Brain microvascular endothelial cell (primary cell): Measurements from ENCODE around the gene FAM114A1.
"Not testable (repeated sequence)": the region's sequence is repeated elsewhere in the genome, so short reads cannot be mapped to it uniquely, and the experiment has no call there.

ENCODE experiments used
- DNase-seq: peaks from one replicate; pipeline ENCODE4 v3.0.0-alpha.2; 2020
- H3K27ac ChIP-seq: fragments of 250-450 bp; sonication (Bioruptor Pico); 2 replicates; pipeline ENCODE4 v1.5.1; 2020; ENCODE audit warnings: mild to moderate bottlenecking, moderate library complexity
- H3K27me3 ChIP-seq: fragments of 250-450 bp; sonication (Bioruptor Pico); replicated peaks from 2 replicates; pipeline ENCODE4 v1.5.1; 2020; ENCODE audit warnings: mild to moderate bottlenecking
- H3K36me3 ChIP-seq: fragments of 250-450 bp; sonication (Bioruptor Pico); replicated peaks from 2 replicates; pipeline ENCODE4 v1.5.1; 2020; ENCODE audit warnings: mild to moderate bottlenecking
- H3K4me3 ChIP-seq: 2 replicates; pipeline ENCODE4 v1.5.1; 2011; ENCODE audit warnings: low read depth, mild to moderate bottlenecking, control low read depth, low read length, moderate library complexity
- CTCF ChIP-seq: IDR thresholded peaks from 2 replicates; pipeline ENCODE4 v1.5.1; 2011; ENCODE audit warnings: low read depth, mild to moderate bottlenecking, moderate library complexity, low read length, control low read depth, inconsistent platforms; ENCODE audit errors: missing control alignments
- in situ Hi-C: cut with HindIII; loops from 2 replicates; pipeline ENCODE4 v1.10.0; 2017; ENCODE audit warnings: low sequenced_read_pairs, low pct_ligation_motif_present

The FAM114A1 gene

DNA sequence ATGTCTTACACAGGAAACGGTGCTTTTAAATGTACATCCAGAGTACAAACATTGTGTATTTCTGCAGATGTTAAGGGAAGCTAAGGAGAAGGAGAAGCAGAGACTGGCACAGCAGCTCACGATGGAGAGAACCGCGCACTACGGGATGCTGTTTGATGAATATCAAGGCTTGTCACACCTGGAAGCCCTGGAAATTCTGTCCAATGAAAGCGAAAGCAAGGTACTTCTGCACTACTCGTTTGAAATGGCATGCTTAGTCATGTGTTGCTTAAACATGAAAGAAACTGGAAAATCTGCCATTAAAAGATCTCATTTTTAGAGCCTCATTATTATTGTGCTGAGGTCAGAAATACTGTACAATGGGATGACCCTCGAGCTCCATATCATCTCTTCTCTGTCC, 47.2 kb downstream of the FAM114A1 start:
- DNase-seq, result no peak
- no peaks in the 10 kb centered on the region for H3K27me3 ChIP-seq
- H3K27ac ChIP-seq, result no peak overlapping the region
- peaks cover 86% of the 10 kb centered on the region for H3K36me3 ChIP-seq
- no peak for TF ChIP-seq CTCF
- in situ Hi-C loops, result no loop called here
- H3K4me3 ChIP-seq, result no peak overlapping the region

DNA sequence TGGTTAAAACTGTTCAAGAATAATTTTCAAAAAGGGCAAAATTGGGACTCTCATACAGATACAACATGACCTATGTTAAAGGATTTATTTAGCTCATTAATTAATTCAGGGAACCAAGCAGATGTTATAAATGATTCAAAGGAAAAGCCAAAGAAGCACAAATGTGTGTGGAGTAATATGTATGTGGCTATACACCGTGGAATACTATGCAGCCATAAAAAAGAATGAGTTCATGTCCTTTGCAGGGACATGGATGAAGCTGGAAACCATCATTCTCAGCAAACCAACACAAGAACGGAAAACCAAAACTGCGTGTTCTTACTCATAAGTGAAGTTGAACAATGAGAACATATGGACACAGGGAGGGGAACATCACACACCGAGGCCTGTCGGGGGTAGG, 48.7 kb downstream of the FAM114A1 start:
- H3K36me3 ChIP-seq, result peaks cover 86% of the 10 kb centered on the region
- H3K27me3 ChIP-seq, DNase-seq, H3K27ac ChIP-seq, H3K4me3 ChIP-seq, in situ Hi-C loops: not testable (repeated sequence)

- H3K4me3 ChIP-seq, result no peak overlapping the region
- peak overlapping the region; percentile 31 for H3K27ac ChIP-seq
- in situ Hi-C loops, result no loop called here
- peaks cover 85% of the 10 kb centered on the region for H3K36me3 ChIP-seq
- TF ChIP-seq CTCF, result no peak
- no peaks in the 10 kb centered on the region for H3K27me3 ChIP-seq
- peak; percentile 40 for DNase-seq
Measured at GRCh38 chr4:38917481-38918025, 49.9 kb downstream of the FAM114A1 start.

- DNase-seq, result no peak
Measured at GRCh38 chr4:38919494-38919893, 51.9 kb downstream of the FAM114A1 start.

GRCh38 chr4:38920186-38920585, 52.6 kb downstream of the FAM114A1 start:
- in situ Hi-C loops, result no loop called here
- H3K27ac ChIP-seq, result no peak overlapping the region
- no peaks in the 10 kb centered on the region for H3K27me3 ChIP-seq
- peaks cover 85% of the 10 kb centered on the region for H3K36me3 ChIP-seq
- TF ChIP-seq CTCF, result no peak
- no peak overlapping the region for H3K4me3 ChIP-seq
- no peak for DNase-seq

More at GRCh38 chr4:38919494-38919893, 51.9 kb downstream of the FAM114A1 start:
- TF ChIP-seq CTCF, result no peak
- H3K27ac ChIP-seq, result no peak overlapping the region
- H3K4me3 ChIP-seq, result no peak overlapping the region
- peaks cover 87% of the 10 kb centered on the region for H3K36me3 ChIP-seq
- no peaks in the 10 kb centered on the region for H3K27me3 ChIP-seq
- in situ Hi-C loops, result no loop called here

- Histone ChIP-seq H3K27me3 (no peaks in the 10 kb centered on the region), H3K36me3 (peaks cover 80% of the 10 kb centered on the region), H3K4me3 (no peak overlapping the region), H3K27ac (no peak overlapping the region)
- no peak for DNase-seq
- no peak for TF ChIP-seq CTCF
- in situ Hi-C loops, result no loop called here
Measured at GRCh38 chr4:38920677-38921076, 53.1 kb downstream of the FAM114A1 start.
